ENCODE measurements around the gene PELI2.

Gene PELI2

DNA sequence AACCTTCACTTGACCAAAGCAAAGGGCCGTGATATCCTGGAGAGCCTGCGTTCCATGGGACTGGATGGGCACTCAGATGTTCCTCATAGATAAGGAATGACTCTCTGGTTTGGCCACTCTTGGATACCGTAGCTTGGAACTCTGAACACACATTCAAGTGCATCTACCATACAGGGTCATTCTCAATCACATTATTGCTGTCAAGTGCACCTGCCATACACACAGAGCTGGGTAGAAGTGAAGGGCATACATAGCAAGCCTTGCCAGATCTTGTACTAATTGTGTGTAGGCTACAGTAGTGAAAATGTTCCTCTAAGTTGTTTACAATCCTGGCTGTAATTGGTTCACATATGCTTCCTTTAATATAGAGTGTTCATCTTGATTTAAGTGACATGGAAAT is 58.3 kb downstream of the PELI2 start:
- no peak for DNase-seq

DNA sequence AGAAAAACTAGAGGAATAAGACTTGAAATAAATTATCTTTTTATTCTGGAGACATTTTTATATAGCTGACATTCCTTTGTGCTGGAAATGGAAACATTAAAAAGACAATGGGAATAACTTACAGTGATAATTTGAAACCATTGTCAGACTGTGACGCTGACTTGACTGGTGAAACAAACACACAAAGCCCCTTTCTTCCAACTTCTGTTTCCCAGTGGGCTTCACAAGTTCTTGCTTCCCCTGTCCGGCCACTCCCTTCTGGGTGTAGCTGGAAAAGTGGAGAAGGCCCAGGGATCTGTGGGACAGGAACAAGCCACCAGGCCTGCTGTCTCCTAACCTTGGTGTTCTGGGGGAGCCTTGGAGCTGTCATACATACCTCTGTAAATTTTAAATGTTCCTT is 58.8 kb downstream of the PELI2 start:
- DNase-seq, result no peak

DNA sequence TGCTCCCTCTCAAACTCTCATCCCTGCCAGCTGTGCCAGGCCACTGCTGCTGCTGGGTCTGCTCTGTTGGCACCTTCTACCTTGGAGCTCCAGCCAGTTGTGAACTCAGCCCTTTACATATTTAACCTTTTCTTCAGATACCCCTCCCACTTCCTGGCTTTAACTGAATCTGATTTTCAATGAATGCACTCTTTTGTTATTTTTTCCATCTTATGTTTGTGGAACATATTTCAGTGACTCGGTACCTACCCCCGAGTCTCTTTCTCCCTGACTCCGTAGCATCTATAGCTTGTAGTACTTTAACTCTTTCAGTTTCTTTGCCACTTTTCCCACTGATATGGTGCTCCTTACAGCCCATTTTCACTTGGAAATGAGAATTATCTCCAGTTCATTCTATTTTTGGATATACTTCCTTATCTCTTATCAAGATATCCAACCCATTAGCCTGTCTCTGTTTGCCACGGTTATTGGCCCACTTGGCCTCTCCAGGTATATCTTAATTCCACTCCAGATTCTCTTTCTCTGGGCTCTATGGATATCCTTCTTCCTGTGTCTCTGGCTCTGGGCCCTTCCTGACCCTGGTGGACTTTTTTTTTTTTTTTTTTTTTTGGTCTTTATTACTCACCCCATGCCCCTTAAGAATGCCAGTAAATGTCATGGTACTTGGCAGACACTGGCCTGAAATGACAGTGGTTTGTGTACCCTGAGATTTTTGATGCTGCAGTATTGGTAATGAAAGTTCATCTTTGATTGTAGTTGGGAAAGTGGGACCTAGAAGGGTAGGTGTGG is 62.7 kb downstream of the PELI2 start:
- no peak for DNase-seq

DNA sequence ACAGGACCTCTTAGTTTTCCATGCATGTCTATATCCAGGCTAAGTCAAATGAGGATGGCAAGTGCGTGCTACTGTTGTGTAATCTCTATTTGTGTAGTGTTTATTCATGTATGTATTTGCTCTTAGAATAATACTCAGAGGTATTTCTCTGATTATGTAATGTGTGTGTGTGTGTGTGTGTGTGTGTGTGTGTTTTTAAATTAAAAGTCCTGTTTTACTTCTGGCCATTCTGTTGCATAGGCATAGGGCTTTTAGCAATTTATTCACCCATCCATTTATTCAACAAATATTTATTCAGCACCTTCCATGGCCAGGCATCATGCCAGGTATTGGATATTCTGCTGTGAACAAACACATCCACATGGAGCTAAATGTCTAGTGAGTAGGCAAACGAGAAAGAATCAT is 63.5 kb downstream of the PELI2 start:
- no peak for DNase-seq

DNA sequence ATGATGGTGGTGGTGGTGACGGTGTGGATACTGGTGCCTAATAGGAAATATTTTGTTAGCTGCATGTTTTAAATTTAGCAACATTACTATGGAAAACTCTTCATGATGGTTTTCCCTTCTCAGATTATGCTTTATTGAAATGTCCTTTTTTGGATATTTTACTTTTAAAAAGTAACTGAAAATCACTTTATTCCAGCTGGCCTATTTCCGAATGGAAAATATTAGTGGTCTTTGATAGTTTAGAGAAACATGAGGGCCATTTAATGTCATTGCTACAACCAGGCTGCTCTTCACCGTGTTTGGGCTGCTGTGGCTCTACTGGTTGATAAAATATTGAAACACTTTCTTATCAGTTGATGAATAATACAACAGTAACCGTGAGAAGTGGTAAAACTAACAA is 64.2 kb downstream of the PELI2 start:
- DNase-seq, result no peak

DNA sequence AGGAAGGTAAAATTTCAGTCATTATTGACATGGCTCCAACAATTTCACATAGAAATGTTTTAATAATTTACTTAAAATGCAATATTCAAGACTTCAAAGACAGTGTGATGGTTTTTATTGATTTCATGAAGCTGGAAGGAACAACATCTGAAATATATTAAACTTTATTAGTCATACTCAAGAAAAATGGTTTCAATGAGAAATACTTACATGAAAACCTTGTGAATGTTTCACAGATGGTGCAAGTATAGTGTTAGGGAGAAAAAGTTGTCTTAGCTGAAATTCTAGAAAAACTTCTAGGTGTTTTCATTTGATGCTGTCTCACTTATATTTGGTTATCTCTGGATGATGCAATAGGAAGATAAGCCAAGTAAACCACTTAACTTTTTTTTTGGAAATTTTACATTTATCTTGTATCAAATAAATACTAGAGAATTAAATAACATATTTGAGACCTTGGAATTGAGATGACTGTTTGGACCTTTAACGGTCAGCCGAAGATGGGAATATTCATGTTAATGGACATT is 65.5 kb downstream of the PELI2 start:
- DNase-seq, result no peak

DNA sequence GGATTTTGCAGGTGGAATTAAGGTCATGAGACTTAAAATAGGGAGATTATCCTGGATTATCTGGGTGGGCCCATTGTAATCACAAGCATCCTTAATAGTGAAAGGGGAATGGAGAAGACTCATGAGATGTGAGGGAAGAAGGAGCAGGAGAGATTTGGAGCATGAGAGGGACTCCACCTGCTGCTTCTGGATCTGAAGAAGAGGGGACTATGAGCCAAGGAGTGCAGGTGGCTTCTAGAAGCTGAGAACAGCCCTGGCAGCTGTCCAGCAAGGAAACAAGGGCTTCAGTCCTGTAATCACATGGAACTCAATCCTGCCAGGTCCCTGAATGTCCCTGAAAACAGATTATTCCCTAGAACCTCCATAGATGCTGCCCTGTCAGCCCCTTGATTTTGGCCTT is 67.8 kb downstream of the PELI2 start:
- DNase-seq, result no peak

DNA sequence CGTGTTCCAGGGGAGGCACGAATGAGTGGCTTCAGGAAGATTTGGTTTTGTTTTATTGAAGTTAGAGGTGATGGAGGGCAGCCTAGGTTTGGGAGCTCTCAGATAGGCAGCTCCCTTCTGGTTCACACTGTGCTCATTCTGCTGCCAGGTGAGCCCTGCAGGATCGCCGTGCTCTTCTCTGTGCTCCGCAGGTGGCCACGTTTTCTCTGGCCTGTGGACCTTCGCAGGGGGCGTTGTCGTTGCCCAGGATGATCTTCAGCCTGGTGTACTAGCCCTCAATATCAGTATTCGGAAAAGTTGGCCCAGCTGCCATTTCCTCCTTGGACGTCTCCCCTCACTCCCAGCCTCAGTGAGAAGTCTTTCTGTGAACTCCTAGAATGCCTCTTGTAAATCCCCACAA is 69.5 kb downstream of the PELI2 start:
- no peak for DNase-seq

DNA sequence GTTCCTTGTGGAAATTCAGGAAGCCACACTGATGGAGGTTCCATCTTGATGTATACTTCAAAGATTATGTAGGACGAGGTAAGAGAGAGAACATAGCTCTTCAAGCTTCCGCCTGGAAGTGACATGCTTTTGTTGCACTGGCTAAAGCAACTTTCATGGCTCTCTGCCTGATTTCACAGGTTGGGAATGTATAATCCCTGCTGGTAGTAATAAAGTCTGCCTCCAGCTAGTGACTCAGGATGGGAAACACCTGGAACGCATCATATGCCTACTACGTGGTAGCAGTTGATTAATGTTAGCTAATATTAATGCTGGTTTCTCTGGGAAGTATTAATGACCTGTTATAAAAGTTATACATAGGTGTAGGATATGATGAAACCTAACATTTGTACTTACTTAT is 71.1 kb downstream of the PELI2 start:
- DNase-seq, result no peak

DNA sequence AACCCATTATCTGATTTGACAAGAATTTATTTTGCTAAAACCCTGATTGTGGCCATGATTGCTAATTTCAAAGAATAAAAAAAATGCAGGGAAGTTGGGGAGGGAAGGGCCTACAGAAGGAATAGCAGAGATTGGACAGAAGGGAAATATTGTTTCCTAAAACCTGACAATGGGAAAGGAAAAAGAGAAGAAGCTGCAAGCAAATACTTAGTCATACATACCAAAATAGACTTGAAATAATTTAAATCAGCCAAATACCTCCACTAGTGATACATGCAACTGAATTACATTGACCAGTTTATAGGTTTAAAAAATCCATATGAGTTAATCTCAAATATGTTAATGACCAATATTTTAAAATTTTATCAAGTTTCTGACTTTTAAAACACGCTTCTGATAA is 75.1 kb downstream of the PELI2 start:
- DNase-seq, result no peak

DNA sequence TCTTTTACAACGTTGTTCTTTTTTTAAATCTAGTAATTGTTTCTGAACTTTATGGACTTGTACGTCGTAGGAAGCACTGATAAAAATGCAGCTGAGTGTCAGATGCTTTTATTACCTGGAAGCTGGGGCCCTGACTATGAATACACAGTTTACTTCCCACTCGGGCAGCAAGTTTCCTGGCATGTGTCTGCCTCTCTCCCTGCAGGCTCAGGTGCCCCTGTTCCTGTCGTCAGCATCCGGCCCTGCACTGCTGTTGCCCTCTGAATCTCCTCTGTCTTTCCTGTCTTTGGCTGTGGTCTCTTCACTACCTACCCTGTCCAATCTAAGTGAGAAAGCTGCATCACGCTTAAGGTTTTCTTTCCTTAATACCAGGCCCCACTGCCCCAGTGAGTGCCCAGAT is 75.8 kb downstream of the PELI2 start:
- no peak for DNase-seq

DNA sequence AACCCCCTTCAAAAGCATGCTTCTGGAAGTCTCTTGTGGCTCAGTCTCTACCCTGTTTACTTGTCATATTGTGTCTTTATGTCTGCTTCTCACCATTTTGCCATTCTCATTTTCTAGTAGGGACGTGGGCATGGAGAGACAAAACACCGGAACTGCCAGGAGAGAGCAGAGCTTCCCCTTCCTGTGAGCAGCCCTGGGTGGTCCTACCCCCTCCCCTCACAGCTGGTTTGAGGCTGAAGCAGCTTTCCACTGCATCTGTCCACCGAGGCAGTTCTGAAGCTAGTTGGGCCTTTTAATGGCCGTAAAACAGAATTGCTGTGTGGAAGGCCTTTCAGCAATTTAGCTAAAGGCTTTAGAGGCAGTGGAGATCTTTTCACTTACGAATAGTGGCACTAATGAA is 77.0 kb downstream of the PELI2 start:
- DNase-seq, result peak; percentile 36

DNA sequence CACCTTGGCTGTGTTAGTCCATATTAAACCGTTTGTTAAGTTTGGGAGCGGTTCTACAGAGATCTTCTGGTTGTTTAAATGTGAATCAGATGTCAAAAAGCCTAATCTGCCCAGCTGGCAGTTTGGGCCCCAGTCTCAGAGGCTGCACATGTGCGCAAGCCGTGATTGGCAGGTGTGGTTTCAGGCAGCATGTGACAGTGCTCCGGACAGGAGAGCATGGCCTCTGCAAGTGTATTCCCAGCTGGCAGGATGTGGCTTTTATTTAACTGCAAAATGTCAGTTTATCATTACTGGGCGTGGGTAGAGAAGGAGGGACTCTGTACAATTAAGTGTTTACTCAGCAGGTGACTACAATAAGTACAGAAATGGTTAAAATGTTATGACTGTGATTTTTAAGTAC is 77.5 kb downstream of the PELI2 start:
- peak; percentile 71 for DNase-seq

DNA sequence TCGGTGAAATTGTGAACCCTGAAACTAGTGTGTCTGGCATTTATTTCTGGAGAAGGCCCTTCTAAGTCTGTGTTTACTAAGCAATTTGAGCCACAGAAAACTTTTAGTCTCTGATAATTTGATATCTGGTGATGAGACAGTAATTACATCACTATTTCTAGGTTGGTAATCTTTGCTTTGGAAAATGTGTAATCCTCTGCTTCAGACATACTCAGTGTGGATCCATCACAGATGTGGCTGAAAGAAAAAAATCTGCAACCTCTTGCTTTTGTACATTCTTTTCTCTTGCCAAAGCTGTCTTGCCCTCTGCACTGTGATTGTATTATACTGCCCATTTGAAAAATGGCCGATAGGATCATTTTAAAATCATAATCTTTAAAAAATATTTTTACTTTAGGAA is 78.1 kb downstream of the PELI2 start:
- DNase-seq, result no peak

DNA sequence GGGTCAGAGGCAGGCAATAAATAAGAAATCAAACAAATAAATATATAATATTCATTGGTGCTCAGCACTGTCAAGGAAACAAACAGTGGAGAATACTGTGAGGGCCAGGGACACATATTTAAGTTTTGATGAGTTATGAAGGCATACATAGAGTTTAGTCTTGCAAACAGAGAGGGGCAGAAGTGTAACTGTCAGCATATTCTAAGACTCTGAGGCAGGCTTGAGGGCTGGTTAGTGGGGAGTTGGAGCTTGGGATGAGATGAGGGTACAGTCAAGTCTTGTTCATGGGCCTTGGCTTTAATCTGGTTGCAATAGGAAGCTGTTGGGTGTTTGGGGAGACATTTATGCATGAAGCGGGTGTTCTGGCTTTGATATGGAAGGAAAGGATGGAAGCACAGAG is 78.9 kb downstream of the PELI2 start:
- DNase-seq, result no peak

DNA sequence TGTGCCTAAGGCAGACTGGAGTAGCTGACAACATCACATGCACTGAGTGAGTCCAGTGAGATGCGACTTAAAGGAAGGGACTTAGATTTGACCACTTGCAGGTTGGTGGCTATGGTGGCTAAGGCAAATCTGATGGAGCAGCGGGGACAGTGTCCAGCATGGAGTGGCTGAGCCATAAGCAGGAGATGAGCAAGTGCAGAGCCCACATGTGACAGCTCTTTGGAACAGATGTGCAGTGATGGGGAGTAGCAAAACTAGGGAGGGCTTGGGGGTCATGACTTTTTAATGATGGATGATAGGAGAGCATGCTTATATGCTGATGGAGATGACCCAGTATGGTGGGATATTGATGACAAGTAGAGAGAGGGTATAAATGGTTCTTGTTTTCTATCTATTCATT is 80.2 kb downstream of the PELI2 start:
- no peak for DNase-seq

DNA sequence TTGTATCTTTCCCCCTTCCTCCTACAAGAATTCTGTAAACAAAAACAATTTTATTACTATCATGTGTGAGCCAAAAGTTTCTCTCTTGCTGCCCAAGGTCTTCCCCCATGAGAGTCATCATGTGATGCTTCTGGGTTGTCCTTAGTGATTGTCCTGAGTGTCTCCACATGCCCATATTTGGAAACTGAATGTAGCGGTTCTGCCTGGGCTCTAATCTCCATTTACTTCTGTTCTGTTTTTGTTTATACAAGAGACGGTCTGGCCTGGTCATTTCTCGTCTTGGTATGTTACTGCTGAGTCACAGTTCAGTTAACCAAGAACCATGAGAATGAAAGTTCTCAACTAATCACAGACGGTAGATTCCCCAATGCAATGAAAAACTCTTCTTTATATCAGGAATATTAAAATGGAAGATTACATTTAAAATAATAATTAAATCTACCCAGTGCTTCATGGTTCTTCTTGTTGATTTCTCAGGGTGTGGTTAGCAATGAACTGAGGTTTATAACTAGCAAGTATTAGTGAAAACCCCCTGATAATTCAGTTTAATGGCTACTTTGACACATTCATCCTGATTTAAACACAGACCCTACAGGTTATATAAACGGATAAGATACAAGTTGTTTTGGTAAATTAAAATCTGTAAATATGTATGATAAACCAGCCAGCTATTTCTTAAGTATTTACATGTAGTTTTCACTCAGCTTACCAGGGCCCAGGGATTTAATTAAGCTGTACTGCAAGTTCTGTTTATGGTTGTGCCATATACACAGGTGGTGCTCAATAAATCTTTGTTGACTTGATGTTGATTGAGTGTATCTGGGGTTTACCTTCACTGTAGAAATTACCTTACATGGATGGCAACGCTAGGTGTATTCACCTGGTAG is 81.1 kb downstream of the PELI2 start:
- no peak for DNase-seq

DNA sequence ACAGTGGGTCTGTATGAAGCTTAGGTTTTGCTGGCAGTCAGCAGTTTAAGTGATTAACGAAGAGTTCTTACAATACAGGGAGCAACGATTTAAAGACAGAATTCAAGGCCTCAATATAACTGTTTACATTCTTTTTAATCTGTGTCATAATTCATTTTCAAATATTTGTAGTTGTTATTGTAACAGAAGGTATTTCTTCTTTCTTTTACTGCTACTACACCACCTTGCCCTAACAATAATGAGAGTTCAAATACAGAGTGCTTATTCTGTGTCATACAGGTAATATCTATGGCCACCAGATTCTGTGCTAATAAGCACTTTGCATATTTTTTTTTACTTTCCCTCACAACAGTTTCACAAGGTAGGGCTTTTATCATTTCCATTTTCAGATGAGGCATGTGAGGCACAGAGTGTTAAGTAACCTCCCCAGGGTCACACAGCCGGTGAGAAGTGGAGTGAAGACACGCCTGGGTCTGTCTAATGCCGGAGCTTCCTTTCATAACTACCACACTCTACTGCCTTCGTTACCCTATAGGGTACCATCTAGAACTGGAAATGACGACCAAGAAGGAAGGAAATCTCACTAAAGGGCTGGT is 81.9 kb downstream of the PELI2 start:
- no peak for DNase-seq

DNA sequence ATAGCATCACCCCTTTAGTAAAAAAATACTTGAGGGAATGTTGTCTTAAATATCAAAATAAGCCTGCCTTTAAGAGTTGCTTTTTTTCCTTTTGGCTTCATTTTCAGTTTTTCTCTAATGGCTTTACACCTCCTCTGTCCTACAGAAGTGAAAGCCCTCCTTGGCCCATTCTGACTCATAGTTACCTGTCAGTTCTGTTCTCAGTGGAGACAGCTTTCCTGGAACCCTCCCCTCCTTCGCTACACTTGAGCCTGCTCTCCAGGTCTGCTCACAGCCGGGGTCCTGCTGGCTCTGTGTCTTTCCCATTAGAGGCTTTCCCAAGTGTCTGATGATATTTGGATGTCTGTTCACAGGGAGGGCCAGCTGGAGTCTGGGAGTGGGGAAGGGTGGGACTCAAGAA is 84.0 kb downstream of the PELI2 start:
- DNase-seq, result no peak

DNA sequence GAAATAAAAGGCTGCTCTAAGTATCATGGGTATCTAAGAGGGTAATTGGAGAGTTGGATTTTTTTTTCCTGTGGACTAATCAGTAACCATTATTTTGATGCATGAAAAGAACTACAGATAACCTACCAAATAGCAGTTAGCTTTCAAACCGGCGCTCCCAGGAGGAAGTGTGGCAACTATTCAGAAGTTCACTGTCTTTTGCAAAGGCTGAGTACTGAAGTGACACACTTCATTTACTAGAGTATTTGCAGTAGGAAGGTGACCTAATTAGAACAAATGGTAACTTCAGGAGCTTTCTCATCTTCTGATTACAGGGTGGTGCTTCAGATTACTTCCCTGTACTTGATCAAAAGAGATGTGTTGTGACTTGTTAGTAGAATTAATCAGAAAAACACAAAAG is 87.7 kb downstream of the PELI2 start:
- DNase-seq, result no peak

DNA sequence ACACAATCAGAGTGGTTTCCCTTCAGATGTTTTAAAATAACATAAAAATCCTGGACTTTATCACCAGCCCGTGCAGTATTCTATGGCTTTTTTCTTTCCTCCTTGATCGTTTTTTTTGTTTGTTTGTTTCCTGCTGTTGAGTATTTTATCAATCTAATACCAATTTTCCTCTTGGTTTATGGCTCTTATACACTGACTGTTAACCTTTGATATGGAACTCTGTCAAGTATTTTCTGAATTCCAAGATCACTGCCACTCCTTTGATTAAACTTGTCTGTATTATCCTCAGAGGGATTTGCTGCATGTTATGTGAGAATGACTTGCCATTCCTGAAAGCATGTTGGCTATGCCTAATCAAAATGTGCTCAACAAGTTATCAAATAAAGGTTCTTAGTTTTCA is 88.4 kb downstream of the PELI2 start:
- no peak for DNase-seq

DNA sequence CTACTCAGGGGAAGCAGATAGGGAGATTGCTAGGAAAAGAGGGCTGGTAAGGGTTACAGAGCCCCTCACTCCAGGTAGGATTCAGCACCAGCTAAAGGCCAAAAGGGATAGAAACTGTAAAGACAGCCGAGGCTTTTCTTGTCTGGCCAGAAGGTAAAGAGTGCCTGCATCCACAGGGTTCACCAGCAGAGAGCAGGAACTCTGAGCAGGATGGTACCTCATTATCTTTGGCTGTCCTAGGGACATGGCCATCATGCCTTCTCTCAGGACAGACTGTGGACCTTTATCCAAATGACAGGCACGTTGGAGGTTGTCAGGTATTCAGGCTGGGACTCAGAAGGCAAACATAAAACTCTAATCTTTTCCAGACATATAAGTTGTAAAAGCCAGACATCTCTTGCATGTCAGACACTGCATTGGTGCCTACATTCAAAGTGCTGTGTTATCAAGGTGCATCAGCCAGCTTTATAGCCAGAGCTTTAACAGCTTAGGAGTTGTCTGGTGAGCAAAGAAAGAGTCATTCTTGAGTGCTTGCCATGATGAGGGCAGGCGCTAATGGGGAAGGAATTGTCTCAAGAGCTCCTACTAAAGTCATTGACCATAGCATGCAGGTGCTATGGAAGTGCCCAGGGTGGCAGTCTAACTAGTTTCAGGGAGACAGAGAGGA is 89.5 kb downstream of the PELI2 start:
- DNase-seq, result no peak

DNA sequence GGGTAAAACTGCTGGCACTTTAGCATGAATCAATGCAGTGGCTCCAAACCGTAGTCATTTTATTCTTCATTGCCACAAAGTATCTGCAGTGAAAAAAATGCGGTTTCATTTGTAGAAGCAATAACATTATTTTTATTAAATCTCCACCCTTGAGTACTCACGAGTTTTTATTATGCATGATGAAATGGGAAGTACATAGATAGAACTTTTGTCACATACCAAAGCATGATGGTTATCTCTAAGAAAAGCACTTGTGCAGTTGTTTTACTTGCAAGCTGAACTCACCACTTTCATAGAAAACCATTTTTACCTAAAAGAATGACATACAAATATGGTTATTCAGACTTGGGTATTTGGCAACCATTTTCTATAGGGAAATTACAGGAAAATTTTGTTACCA is 90.3 kb downstream of the PELI2 start:
- DNase-seq, result no peak

Measured in femur (tissue), 1 donor.